Measurements from ENCODE around the gene ZDHHC6. TPM values are rescaled to one million over a fixed set of nuclear protein-coding genes. Genes with fewer than 3 reads are reported as not detected.

The ZDHHC6 gene
- total RNA-seq, 1 experiment from 2014 or later: 88.5 TPM

DNA sequence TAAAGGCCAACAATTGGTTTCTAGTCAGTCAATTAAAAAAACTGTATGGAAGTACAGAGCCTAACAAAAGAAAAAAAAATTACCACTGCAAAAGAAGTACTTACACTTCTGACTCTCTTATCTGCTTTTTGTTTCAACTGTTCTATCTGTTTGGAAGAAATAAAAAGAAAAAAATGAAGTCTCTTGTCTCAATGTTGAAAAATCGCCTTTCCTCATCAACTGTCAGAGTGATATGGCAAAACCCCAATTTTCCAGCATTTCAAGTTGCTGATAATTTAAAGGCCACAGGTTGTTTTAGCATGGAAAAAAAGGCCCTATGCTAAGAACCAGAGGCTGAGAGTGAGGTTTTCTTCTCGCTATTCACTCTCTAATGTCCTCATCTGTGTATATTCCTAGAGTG, 13.6 kb downstream of the ZDHHC6 start:
- Histone ChIP-seq H3K79me2 (ENCODE audit: insufficient read depth, low read length) (peaks cover 13% of the 10 kb centered on the region; the same call in 1 of the 2 replicates), H3K4me1 (ENCODE audit: control insufficient read depth in 1 of 2, insufficient read depth in 2 of 2, low read length in 2 of 2) (peaks cover 11 to 37% of the 10 kb centered on the region in 2 experiments; a peak in 3 of 4 replicates), H3K9me2 (ENCODE audit: insufficient read depth) (no peaks in the 10 kb centered on the region), H3K9ac (ENCODE audit: low read length) (no peak overlapping the region), H2AFZ (ENCODE audit: low read depth, low read length, poor library complexity, severe bottlenecking) (no peak overlapping the region), H3K9me3 (ENCODE audit: control insufficient read depth in 1 of 2, insufficient read depth in 1 of 2, low read depth in 1 of 2, low read length in 2 of 2) (no peaks in the 10 kb centered on the region), H3K27me3 (ENCODE audit: insufficient read depth, low read length) (no peaks in the 10 kb centered on the region), H4K20me1 (ENCODE audit: insufficient read depth) (no peaks in the 10 kb centered on the region), H3K36me3 (ENCODE audit: control insufficient read depth in 1 of 2, insufficient read depth in 2 of 2, low read length in 2 of 2) (peaks cover 55 to 72% of the 10 kb centered on the region in 2 experiments), H3K4me2 (ENCODE audit: low read length) (no peak overlapping the region), H3K27ac (ENCODE audit: low read depth, low read length) (no peak overlapping the region), H3K4me3 (replicated peaks in 1 of 2; ENCODE audit: low read depth in 1 of 2, low read length in 2 of 2) (no peak overlapping the region)
- ChIA-PET RAD21 (ENCODE audit: low non-redundant PET in 1 of 2, low total read pairs in 2 of 2, uncharacterized antibody in 2 of 2, unreplicated experiment in 2 of 2) (no interaction called here), POLR2A (no interaction called here), CTCF (interaction anchor here (1.2 to 4.2 kb wide), 6 partner anchors 12 to 317 kb away, joined by 3 to 90 read pairs (median 28); no protein-coding TSS in a partner anchor)
- intact Hi-C loops (cut with micrococcal nuclease): loop anchor here (5.0 to 10.0 kb wide), 2 partner anchors 251 to 678 kb away; partner anchors contain the start of gene GPAM
- ATAC-seq: no peak
- BruUV-seq (replicated peaks): no TSS peak
- no peak for DNase-seq (ENCODE audit: low read depth, low spot score)
- peak; percentile 21; the same call in 1 of the 2 replicates for TF ChIP-seq EGR1 (IDR thresholded peaks at IDR 0.05; ENCODE audit: low read depth)
- TF ChIP-seq CEBPB (IDR thresholded peaks at IDR 0.05; ENCODE audit: low read depth): no peak
- no peak for TF ChIP-seq CBX3 (IDR thresholded peaks at IDR 0.05; ENCODE audit: low read depth)

DNA sequence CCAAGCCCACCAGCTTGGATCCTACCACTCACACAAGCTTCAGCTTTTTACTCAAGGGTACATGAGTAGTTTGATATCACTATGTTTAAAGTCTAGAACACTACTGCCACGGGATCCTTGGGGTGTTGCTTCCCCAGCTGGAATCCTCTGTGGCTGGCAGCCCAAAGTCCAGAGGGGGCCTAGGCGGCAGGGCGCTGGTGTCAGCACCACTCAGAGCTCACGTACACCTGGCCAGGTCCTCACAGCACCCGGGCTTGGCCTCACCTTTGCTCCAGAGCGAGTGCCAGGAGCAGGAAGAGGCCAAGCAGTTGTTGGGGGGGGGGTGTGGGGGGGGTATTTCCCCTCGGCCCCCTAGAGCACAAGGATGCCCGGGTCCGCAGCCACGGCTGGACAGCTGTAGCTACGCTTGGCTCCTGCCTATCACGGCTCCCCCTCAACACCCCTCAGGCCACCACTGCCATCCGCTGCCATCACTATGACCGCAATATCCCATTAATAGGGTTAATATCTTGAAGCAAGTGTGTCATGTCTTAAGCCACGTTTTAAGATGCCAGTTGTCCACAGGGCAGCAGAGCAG, 17.0 kb downstream of the ZDHHC6 start:
- no peak overlapping the region for H3K4me2 ChIP-seq (ENCODE audit: low read length)
- ChIA-PET RAD21 (ENCODE audit: low non-redundant PET in 1 of 2, low total read pairs in 2 of 2, uncharacterized antibody in 2 of 2, unreplicated experiment in 2 of 2) (interaction anchor here in 1 of 2 experiments (0.6 kb wide), 1 partner anchor 68 kb away, joined by 4 read pairs; no protein-coding TSS in a partner anchor), POLR2A (interaction anchor here (1.3 kb wide), 1 partner anchor 40 kb away, joined by 3 read pairs; no protein-coding TSS in a partner anchor), CTCF (interaction anchor here (0.8 kb wide), 1 partner anchor 53 kb away, joined by 3 read pairs; no protein-coding TSS in a partner anchor)
- H3K79me2 ChIP-seq (ENCODE audit: insufficient read depth, low read length): peaks cover 11% of the 10 kb centered on the region; the same call in 1 of the 2 replicates
- H3K4me1 ChIP-seq (ENCODE audit: control insufficient read depth in 1 of 2, insufficient read depth in 2 of 2, low read length in 2 of 2): peaks cover 16 to 52% of the 10 kb centered on the region in 2 experiments; a peak in 3 of 4 replicates
- peaks cover 59 to 83% of the 10 kb centered on the region in 2 experiments for H3K36me3 ChIP-seq (ENCODE audit: control insufficient read depth in 1 of 2, insufficient read depth in 2 of 2, low read length in 2 of 2)
- H3K27me3 ChIP-seq (ENCODE audit: insufficient read depth, low read length): no peaks in the 10 kb centered on the region
- H3K4me3 ChIP-seq (replicated peaks in 1 of 2; ENCODE audit: low read depth in 1 of 2, low read length in 2 of 2): no peak overlapping the region
- DNase-seq (ENCODE audit: low read depth, low spot score) (no peak), ATAC-seq (peak; percentile 44)
- no peak overlapping the region for H3K9ac ChIP-seq (ENCODE audit: low read length)
- H2AFZ ChIP-seq (ENCODE audit: low read depth, low read length, poor library complexity, severe bottlenecking): no peak overlapping the region
- H3K27ac ChIP-seq (ENCODE audit: low read depth, low read length): peak overlapping the region; percentile 46
- H3K9me3 ChIP-seq (ENCODE audit: control insufficient read depth in 1 of 2, insufficient read depth in 1 of 2, low read depth in 1 of 2, low read length in 2 of 2): no peaks in the 10 kb centered on the region
- H3K9me2 ChIP-seq (ENCODE audit: insufficient read depth): no peaks in the 10 kb centered on the region
- no peak for TF ChIP-seq ZNF274 (IDR thresholded peaks at IDR 0.05; ENCODE audit: low read depth, low read length)
- 0 out of 2 replicates have a peak, but pooled peaks have one; percentile 5 for TF ChIP-seq JUND (IDR thresholded peaks at IDR 0.05)
- no TSS peak for BruUV-seq (replicated peaks)
- intact Hi-C loops (cut with micrococcal nuclease): loop anchor here (5.0 to 10.0 kb wide), 2 partner anchors 247 to 675 kb away; partner anchors contain the start of gene GPAM
- H4K20me1 ChIP-seq (ENCODE audit: insufficient read depth): no peaks in the 10 kb centered on the region

Data from HCT116 (cell line).